Inflammatory macrophage treated with lipopolysaccharide for 4 hours (primary cell): ENCODE measurements around the gene AQR.
"Not testable (repeated sequence)": the region's sequence is repeated elsewhere in the genome, so short reads cannot be mapped to it uniquely, and the experiment has no call there.

Source experiments
- DNase-seq: peaks from one replicate; pipeline ENCODE4 v3.0.0-alpha.2; 2020

AQR gene

GRCh38 chr15:34952481-34952880, 17.1 kb downstream of the AQR start:
- DNase-seq, result no peak

GRCh38 chr15:34951993-34952392, 17.5 kb downstream of the AQR start:
- DNase-seq, result no peak

GRCh38 chr15:34944936-34945335, 24.6 kb downstream of the AQR start:
- DNase-seq, result no peak

GRCh38 chr15:34943711-34944110, 25.8 kb downstream of the AQR start:
- DNase-seq, result no peak

GRCh38 chr15:34943264-34943663, 26.3 kb downstream of the AQR start:
- not testable (repeated sequence) for DNase-seq

GRCh38 chr15:34942363-34942762, 27.2 kb downstream of the AQR start:
- DNase-seq, result no peak

GRCh38 chr15:34941831-34942230, 27.7 kb downstream of the AQR start:
- DNase-seq, result no peak

GRCh38 chr15:34941185-34941698, 28.3 kb downstream of the AQR start:
- DNase-seq, result no peak

GRCh38 chr15:34933432-34933975, 36.0 kb downstream of the AQR start:
- DNase-seq, result no peak

GRCh38 chr15:34928349-34928748, 41.2 kb downstream of the AQR start:
- DNase-seq, result not testable (repeated sequence)

GRCh38 chr15:34927726-34928125, 41.8 kb downstream of the AQR start:
- no peak for DNase-seq

GRCh38 chr15:34914317-34914716, 55.2 kb downstream of the AQR start:
- DNase-seq, result no peak

- DNase-seq, result no peak
Measured at GRCh38 chr15:34905047-34905446, 64.5 kb downstream of the AQR start.

GRCh38 chr15:34904527-34904926, 65.0 kb downstream of the AQR start:
- DNase-seq, result no peak

- no peak for DNase-seq
Measured at GRCh38 chr15:34900748-34901147, 68.8 kb downstream of the AQR start.

- DNase-seq, result no peak
Measured at GRCh38 chr15:34896183-34896582, 73.4 kb downstream of the AQR start.

- DNase-seq, result no peak
Measured at GRCh38 chr15:34893967-34894366, 75.6 kb downstream of the AQR start.

- DNase-seq, result no peak
Measured at GRCh38 chr15:34892963-34893591, 76.5 kb downstream of the AQR start.

GRCh38 chr15:34890424-34890823, 79.1 kb downstream of the AQR start:
- no peak for DNase-seq

GRCh38 chr15:34889476-34889875, 80.1 kb downstream of the AQR start:
- DNase-seq, result no peak

- no peak for DNase-seq
Measured at GRCh38 chr15:34886134-34886533, 83.4 kb downstream of the AQR start.

GRCh38 chr15:34883633-34884032, 85.9 kb downstream of the AQR start:
- DNase-seq, result no peak

- DNase-seq, result no peak
Measured at GRCh38 chr15:34883042-34883441, 86.5 kb downstream of the AQR start.

- no peak for DNase-seq
Measured at GRCh38 chr15:34879107-34879506, 90.4 kb downstream of the AQR start.

- DNase-seq, result no peak
Measured at GRCh38 chr15:34876640-34877039, 92.9 kb downstream of the AQR start.
